ENCODE results near the gene FARS2.

FARS2 gene

GRCh38 chr6:5345324-5345723 is 84.0 kb downstream of the FARS2 start:
- no peak overlapping the region for H3K27ac ChIP-seq
- no peak for TF ChIP-seq ZFX (IDR thresholded peaks at IDR 0.05)
- TF ChIP-seq, protein P1, sequence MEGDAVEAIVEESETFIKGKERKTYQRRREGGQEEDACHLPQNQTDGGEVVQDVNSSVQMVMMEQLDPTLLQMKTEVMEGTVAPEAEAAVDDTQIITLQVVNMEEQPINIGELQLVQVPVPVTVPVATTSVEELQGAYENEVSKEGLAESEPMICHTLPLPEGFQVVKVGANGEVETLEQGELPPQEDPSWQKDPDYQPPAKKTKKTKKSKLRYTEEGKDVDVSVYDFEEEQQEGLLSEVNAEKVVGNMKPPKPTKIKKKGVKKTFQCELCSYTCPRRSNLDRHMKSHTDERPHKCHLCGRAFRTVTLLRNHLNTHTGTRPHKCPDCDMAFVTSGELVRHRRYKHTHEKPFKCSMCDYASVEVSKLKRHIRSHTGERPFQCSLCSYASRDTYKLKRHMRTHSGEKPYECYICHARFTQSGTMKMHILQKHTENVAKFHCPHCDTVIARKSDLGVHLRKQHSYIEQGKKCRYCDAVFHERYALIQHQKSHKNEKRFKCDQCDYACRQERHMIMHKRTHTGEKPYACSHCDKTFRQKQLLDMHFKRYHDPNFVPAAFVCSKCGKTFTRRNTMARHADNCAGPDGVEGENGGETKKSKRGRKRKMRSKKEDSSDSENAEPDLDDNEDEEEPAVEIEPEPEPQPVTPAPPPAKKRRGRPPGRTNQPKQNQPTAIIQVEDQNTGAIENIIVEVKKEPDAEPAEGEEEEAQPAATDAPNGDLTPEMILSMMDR (conservative IDR thresholded peaks at IDR 0.05): no peak

DNA sequence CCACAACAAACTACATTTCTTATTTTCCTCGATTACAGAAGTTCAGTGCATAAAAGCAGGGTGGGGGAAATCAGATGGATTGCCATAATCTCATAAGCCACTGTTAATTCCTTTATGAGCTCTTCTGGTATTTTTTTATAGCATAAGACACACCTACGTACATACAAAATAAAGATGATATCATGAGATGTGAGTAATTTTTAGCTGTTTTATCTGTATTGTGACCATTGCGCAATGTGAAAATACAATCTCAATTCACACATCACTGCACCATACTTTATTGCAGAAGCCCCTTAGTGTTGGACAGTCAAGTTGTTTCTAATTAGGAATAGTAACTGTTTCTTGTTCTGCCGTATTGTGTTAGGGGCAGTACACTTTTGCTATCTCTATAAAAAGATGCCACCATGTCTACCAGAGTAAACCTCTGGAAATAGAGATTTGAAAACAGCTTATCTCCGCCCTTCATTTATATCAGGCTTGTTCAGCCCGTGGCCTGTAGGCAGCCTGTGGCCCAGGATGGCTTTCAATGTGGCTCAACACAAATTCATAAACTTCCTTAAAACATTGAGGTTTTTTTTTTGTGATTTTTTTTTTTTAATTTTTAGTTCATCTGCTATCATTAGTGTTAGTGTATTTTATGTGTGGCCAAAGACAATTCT is 90.4 kb downstream of the FARS2 start:
- no peak overlapping the region for H3K27ac ChIP-seq
- TF ChIP-seq ZFX (IDR thresholded peaks at IDR 0.05): no peak
- TF ChIP-seq, protein P1 (conservative IDR thresholded peaks at IDR 0.05): no peak

DNA sequence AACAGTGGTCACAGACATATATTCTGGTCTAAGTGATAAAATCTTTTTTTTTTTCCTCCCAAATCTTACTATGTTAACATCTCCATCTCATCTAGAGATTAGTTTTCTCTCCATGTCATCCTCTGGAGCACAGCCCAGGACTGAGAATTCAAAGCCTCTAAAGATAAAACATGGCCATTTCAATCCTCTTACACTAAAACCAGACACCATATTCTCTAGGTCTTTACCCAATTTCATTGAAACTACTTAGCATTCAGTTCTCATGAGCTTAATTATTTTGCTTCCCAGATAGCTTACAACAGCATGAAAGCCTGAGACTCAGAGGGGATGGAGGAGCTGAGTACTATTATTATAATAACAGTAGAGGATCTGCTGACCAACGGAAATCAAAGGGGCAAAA is 92.7 kb downstream of the FARS2 start:
- no peak overlapping the region for H3K27ac ChIP-seq
- TF ChIP-seq, protein P1 (conservative IDR thresholded peaks at IDR 0.05): no peak

DNA sequence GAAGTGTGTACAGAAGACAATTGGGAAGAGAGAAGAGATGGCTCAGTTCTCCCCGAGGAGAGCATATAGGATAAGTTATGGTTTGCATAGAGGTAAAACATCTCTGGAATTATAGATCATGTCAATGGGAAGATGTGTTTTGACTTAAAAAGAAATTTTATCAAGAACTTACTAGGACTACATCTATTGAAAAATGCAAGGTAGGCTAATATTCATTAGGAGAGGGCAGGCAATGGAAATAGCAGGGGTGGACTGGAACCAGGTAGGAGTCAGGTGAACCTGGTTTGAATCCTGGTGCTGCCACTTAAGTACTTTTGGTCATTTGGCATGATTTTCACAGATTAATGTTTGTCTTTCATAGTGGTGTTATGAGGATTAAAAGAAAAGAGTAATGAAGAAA is 96.2 kb downstream of the FARS2 start:
- no peak overlapping the region for H3K27ac ChIP-seq
- no peak for TF ChIP-seq ZFX (IDR thresholded peaks at IDR 0.05)
- TF ChIP-seq, protein P1 (conservative IDR thresholded peaks at IDR 0.05): no peak

- TF ChIP-seq, protein P1 (conservative IDR thresholded peaks at IDR 0.05): no peak
- H3K27ac ChIP-seq: no peak overlapping the region
These were observed 98.1 kb downstream of the FARS2 start for GRCh38 chr6:5359417-5359816.

- TF ChIP-seq, protein P1 (conservative IDR thresholded peaks at IDR 0.05): no peak
- no peak for TF ChIP-seq ZFX (IDR thresholded peaks at IDR 0.05)
- H3K27ac ChIP-seq: no peak overlapping the region
These were observed 100.1 kb downstream of the FARS2 start for GRCh38 chr6:5361396-5361795.

DNA sequence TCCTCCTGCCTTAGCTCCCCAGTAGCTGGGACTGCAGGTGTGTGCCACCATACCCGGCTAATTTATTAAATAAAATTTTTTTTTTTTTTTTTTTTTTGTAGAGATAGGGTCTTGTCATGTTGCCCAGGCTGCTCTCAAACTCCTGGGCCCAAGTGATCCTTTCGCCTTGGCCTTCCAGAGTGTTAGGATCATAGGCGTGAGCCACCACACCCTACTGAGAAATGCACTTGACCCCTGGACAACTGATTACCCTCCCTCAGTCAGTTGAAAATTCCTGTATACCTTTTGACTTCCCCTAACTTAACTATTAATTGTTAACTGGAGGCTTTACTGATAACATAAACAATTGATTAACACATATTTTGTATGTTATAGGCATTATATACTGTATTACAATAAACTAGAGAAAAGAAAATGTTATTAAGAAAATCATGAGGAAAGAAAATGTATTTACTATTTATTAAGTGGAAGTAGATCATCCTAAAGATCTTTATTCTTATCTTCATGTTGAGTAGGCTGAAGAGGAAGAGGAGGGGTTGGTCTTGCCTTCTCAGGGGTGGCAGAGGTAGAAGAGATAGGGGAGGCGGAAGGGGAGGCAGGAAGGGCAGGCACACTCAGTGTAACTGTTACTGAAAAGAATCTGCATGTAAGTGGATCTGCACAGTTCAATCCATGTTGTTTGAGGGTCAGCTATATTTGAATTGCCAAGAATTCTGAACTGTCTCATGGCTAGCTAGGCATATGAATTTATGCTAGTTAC is 104.3 kb downstream of the FARS2 start:
- no peak overlapping the region for H3K27ac ChIP-seq
- no peak for TF ChIP-seq ZFX (IDR thresholded peaks at IDR 0.05)
- TF ChIP-seq, protein P1 (conservative IDR thresholded peaks at IDR 0.05): no peak
